Measurements from ENCODE around the gene PPFIBP1.
"Not testable (repeated sequence)": the region's sequence is repeated elsewhere in the genome, so short reads cannot be mapped to it uniquely, and the experiment has no call there.

PPFIBP1 gene

GRCh38 chr12:27566626-27567025 is 42.6 kb downstream of the PPFIBP1 start:
- no peak for DNase-seq (ENCODE audit: low read depth)

GRCh38 chr12:27571463-27571862 is 47.5 kb downstream of the PPFIBP1 start:
- DNase-seq (ENCODE audit: low read depth) = no peak

GRCh38 chr12:27572486-27573255 is 48.7 kb downstream of the PPFIBP1 start:
- DNase-seq (ENCODE audit: low read depth) = no peak

- DNase-seq (ENCODE audit: low read depth) = no peak
These were observed 50.0 kb downstream of the PPFIBP1 start for GRCh38 chr12:27573972-27574371.

DNA sequence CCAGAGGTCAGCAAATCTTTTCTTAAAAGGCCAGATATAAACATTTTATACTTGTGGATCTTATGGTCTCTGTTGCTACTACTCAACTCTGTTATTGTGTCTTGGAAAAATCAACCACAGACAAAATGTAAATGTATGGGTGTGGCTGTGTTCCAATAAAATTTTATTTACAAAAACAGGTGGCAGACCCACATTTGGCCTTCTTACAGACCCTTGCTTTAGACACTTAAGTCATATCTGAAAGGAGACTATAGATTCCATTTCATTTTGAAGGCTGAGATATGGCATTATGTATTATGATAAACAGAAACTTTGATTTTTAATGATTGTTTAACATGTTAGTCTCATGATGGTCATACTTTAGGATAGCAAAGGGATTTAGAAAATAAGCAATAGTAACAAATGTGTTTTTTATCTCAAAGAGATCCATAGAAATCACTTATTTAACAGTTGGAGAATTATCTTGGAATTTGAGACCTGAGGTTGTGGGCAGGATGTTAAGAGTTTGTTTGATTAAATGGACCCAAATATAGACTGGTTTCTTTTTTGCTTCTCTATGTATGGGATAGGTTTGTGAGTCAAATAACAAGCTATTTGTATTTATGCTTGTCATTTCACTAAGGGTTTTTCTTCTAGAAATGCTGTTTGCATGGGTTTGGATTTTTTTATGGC is 51.2 kb downstream of the PPFIBP1 start:
- no peak for DNase-seq (ENCODE audit: low read depth)

- no peak for DNase-seq (ENCODE audit: low read depth)
These were observed 51.7 kb downstream of the PPFIBP1 start for GRCh38 chr12:27575762-27576118.

GRCh38 chr12:27576667-27577347 is 52.8 kb downstream of the PPFIBP1 start:
- DNase-seq (ENCODE audit: low read depth) = no peak

GRCh38 chr12:27577688-27578087 is 53.7 kb downstream of the PPFIBP1 start:
- DNase-seq (ENCODE audit: low read depth) = no peak

- DNase-seq (ENCODE audit: low read depth) = no peak
These were observed 54.8 kb downstream of the PPFIBP1 start for GRCh38 chr12:27578689-27579372.

GRCh38 chr12:27580561-27581330 is 56.7 kb downstream of the PPFIBP1 start:
- DNase-seq (ENCODE audit: low read depth) = no peak

DNA sequence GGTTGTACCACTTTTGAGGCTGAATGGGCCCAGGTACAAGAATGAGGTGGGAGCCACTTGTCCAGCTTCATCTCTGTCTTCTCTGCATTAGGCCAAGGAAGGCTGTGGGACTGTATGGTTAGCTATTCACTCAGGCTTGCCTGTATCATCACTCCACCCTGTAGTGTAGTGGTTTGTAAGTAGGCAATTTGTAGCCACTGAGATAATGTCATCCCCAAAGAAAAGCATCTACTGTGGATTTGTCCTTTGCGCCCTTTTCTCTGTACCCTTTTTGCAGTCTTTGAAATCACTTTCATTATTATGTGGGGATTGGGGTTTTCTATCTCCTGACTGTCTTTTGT is 57.3 kb downstream of the PPFIBP1 start:
- not testable (repeated sequence) for DNase-seq (ENCODE audit: low read depth)

DNA sequence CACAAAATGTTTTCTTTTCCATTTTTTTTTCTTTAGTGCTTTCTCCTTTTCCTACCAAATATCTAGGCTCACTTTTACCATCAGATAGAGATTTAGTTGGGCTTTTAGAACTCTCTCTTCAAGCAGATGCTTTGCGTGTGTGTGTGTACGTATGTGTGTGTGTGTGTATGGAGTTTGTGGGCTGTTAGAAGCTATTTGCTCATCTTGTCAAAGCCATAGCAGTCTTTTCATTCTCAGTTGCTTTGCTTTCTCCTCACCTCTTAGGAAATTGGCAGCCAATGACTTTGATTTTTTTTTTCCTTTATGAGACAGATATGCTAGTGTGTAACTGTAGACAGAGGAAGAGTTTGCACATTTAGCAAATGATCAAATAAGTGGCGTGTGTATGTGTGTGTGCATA is 57.8 kb downstream of the PPFIBP1 start:
- DNase-seq (ENCODE audit: low read depth) = not testable (repeated sequence)

GRCh38 chr12:27582445-27582844 is 58.4 kb downstream of the PPFIBP1 start:
- DNase-seq (ENCODE audit: low read depth) = not testable (repeated sequence)

DNA sequence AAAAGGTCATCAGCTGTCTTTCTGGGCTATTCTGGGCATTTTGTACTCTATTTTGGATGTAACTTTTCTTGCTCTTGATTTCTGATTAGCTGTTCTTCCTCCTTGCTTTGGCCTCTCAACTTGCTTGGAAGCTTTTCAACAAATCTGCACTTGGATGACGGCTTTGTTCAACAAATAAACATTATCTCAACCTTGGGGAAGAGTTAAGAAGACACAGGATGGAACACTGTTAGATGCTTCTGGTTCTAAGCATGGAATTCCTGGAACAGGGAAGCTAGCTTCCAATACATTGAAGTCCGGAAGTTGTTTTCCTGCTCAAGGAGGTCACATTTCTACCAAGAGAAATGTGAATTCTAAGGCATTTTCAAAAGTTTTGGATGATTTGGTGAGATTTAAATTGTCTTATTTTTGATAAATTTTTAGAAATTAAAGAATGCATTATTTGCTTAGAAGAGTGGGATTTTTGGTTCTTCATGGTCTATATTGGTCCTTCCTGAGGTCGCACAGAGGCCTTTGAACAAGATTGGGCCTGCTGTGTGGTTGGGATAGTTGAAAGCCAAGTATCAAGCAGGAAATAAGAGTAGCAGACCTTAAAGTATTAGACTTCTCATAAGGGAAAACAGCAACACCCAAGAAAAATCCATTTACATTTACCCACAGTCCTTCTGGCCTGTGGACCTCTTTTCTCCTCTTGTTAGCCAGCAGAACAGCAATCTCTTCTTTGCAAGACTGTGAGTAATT is 59.2 kb downstream of the PPFIBP1 start:
- no peak for DNase-seq (ENCODE audit: low read depth)

DNA sequence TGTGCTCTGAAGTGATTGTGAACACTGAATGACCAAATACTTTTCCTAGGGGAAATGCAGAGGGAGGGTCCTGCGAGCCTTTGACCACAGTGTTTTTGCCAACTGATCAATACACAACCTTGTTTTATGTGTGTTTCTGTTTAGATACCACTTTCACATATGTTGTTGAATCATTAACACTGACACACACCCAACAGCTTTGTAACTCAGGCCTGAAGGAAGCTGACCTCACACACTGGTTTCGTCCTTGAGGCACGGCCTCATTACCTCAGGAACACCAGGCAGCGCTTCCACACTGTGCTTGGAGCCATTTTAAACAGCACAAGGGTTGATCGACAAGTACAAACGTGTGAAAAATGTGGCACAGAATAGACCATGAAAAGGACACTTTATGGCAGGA is 60.0 kb downstream of the PPFIBP1 start:
- no peak for DNase-seq (ENCODE audit: low read depth)

GRCh38 chr12:27585739-27586265 is 61.8 kb downstream of the PPFIBP1 start:
- DNase-seq (ENCODE audit: low read depth) = no peak

- DNase-seq (ENCODE audit: low read depth) = not testable (repeated sequence)
These were observed 64.2 kb downstream of the PPFIBP1 start for GRCh38 chr12:27588075-27588730.

GRCh38 chr12:27588776-27589175 is 64.8 kb downstream of the PPFIBP1 start:
- no peak for DNase-seq (ENCODE audit: low read depth)

- no peak for DNase-seq (ENCODE audit: low read depth)
These were observed 65.4 kb downstream of the PPFIBP1 start for GRCh38 chr12:27589419-27589818.

- not testable (repeated sequence) for DNase-seq (ENCODE audit: low read depth)
These were observed 67.7 kb downstream of the PPFIBP1 start for GRCh38 chr12:27591698-27592097.
